Osteocyte (in vitro differentiated cells): ENCODE measurements around the gene WDR59. TPM values are rescaled to one million over a fixed set of nuclear protein-coding genes. Genes with fewer than 3 reads are reported as not detected.

ENCODE experiments used
- DNase-seq: peaks from one replicate; pipeline ENCODE4 v3.0.0; 2021; ENCODE audit warnings: mixed read lengths; ENCODE audit not compliant: unreplicated experiment; ENCODE audit errors: extremely low spot score
- H3K27ac Mint-ChIP-seq: one replicate; pipeline ENCODE4 v1.8.0; 2021; ENCODE audit warnings: mild to moderate bottlenecking, mixed read lengths; ENCODE audit not compliant: unreplicated experiment
- H3K27me3 Mint-ChIP-seq: one replicate; pipeline ENCODE4 v1.8.0; 2021; ENCODE audit warnings: mixed read lengths; ENCODE audit not compliant: unreplicated experiment
- H3K36me3 Mint-ChIP-seq: one replicate; pipeline ENCODE4 v1.8.0; 2021; ENCODE audit warnings: mixed read lengths; ENCODE audit not compliant: unreplicated experiment
- H3K4me1 Mint-ChIP-seq: one replicate; pipeline ENCODE4 v1.8.0; 2021; ENCODE audit warnings: mixed read lengths; ENCODE audit not compliant: unreplicated experiment
- H3K4me3 Mint-ChIP-seq: one replicate; pipeline ENCODE4 v1.8.0; 2021; ENCODE audit warnings: mild to moderate bottlenecking, moderate library complexity, mixed read lengths; ENCODE audit not compliant: unreplicated experiment
- H3K9me3 Mint-ChIP-seq: one replicate; pipeline ENCODE4 v1.8.0; 2021; ENCODE audit warnings: mixed read lengths; ENCODE audit not compliant: unreplicated experiment
- total RNA-seq: library from RNA; stranded (reverse); gene quantifications from 2 replicates; pipeline ENCODE4 v1.2.1, GENCODE V29; 2021
- TF ChIP-seq, protein P1 (sequence below): fragments of 200-600 bp; sonication (generic); IDR thresholded peaks from 2 replicates; pipeline ENCODE4 v1.5.0; 2021; ENCODE audit warnings: antibody characterized with exemption, mild to moderate bottlenecking, moderate library complexity

WDR59 gene
- total RNA-seq, 1 donor from 2014 or later: 63.3 TPM

DNA sequence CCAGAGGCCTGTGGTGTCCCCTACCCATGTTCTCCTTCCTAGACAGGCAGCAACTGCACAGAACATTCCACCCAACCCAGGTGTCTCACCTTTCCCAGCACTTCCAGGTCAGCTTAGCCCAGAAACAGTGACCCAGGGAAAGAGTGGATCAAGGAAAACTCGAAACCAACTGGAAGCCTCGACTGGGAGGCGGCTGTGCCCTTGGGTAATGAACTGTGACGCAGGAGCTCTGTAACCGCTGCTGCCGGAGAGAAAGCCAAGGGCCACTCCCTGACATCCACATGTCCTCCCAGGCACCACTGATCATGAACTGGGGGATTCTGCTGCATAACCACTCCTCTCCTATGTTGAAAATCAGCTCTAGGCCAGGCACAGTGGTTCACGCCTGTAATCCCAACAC is 34.4 kb downstream of the WDR59 start:
- TF ChIP-seq, protein P1, sequence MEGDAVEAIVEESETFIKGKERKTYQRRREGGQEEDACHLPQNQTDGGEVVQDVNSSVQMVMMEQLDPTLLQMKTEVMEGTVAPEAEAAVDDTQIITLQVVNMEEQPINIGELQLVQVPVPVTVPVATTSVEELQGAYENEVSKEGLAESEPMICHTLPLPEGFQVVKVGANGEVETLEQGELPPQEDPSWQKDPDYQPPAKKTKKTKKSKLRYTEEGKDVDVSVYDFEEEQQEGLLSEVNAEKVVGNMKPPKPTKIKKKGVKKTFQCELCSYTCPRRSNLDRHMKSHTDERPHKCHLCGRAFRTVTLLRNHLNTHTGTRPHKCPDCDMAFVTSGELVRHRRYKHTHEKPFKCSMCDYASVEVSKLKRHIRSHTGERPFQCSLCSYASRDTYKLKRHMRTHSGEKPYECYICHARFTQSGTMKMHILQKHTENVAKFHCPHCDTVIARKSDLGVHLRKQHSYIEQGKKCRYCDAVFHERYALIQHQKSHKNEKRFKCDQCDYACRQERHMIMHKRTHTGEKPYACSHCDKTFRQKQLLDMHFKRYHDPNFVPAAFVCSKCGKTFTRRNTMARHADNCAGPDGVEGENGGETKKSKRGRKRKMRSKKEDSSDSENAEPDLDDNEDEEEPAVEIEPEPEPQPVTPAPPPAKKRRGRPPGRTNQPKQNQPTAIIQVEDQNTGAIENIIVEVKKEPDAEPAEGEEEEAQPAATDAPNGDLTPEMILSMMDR: no peak
- H3K4me3 Mint-ChIP-seq: no peak overlapping the region

DNA sequence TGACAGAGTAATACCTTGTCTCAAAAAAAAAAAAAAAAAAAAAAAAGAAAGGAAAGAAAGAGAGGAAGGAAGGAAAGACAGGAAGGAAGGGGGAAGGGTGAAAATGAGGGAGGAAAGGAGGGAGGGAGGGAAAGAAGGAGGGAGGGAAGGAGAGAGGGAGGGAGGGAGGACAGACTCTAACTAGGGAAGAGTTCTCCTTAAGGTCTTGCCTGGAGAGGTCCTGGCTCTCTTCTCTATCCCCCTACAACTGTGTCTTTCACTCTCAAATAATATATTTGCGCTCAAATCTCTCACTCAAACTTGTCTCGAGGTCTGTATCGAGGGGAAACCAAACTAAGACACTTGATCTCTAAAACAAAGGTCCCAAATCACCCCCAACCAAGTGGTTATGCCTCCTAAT is 35.6 kb downstream of the WDR59 start:
- Mint-ChIP-seq H3K4me3 (no peak overlapping the region), H3K9me3 (no peaks in the 10 kb centered on the region), H3K36me3 (peaks cover 37% of the 10 kb centered on the region), H3K27ac (no peak overlapping the region), H3K27me3 (no peaks in the 10 kb centered on the region), H3K4me1 (no peaks in the 10 kb centered on the region)
- DNase-seq: no peak
- TF ChIP-seq, protein P1: no peak

More for the DNA sequence above, 34.4 kb downstream of the WDR59 start:
- no peak overlapping the region for H3K27ac Mint-ChIP-seq
- peaks cover 42% of the 10 kb centered on the region for H3K36me3 Mint-ChIP-seq
- H3K27me3 Mint-ChIP-seq: no peaks in the 10 kb centered on the region
- DNase-seq: no peak
- H3K9me3 Mint-ChIP-seq: no peaks in the 10 kb centered on the region
- H3K4me1 Mint-ChIP-seq: no peaks in the 10 kb centered on the region

DNA sequence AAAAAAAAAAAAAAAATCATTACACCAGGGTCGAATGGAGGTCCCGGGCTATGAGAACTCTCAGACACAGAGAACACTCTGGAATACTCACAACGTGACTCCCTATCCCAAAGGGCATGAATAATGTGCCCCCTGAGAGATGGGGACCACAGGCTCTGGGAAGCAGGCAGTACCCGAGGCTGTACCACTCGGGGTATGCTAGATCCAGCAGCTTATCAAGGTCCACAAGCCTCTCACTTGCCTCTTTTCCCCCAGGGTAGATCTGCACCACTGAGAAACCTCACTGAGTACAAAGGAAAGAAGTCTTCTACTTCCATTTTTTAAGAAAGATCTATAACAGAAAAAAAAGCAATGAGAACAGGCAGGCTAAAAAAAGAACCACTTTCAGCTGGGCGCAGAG is 40.5 kb downstream of the WDR59 start:
- no peaks in the 10 kb centered on the region for H3K9me3 Mint-ChIP-seq
- DNase-seq: no peak
- H3K36me3 Mint-ChIP-seq: peaks cover 44% of the 10 kb centered on the region
- H3K4me1 Mint-ChIP-seq: no peaks in the 10 kb centered on the region
- TF ChIP-seq, protein P1: no peak
- no peak overlapping the region for H3K27ac Mint-ChIP-seq
- no peaks in the 10 kb centered on the region for H3K27me3 Mint-ChIP-seq
- H3K4me3 Mint-ChIP-seq: no peak overlapping the region

DNA sequence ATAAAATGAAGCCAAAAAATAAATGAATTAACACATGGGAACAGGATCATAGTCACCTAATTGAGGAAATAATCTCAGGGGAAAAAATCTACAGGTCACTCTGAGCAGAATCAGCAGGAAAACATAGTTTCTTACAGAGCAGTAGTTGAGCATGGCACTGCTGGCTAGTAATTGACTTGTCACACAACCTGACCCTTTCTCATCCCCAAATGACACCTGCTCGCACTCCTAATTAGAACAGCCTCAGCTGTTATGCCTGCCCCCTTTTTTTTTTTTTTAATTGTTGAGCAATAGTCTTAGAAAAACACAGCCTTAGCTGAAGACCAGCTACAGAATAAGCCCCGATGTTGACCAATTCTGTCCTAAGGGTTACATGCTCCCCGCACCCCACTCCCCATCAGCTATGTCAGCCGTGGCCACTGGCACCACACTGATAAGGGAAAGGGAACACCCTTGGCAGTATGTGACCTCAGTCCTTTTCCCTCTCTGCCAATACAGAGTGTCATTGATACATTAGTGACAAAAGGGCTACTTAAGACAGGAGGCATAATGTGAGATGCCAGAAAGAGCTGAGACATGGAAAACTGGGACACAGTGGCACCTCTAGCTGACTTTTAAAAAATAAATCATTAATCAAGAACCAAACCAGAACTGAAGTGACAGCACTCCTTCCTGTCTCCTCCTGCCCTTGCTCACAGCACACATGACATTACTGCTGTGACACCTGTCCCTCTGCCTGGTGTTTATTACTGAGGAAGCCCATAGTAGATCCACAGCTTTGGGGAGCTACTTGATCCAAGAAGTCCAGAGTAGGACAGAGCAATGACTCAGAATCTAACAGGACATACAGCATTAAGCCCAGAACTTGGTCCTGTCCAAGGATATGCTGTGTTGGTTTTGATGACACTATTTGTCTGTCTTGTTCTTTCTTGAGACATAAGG is 41.7 kb downstream of the WDR59 start:
- Mint-ChIP-seq H3K4me1 (no peaks in the 10 kb centered on the region), H3K4me3 (no peak overlapping the region), H3K9me3 (no peaks in the 10 kb centered on the region), H3K27me3 (no peaks in the 10 kb centered on the region), H3K27ac (no peak overlapping the region), H3K36me3 (peaks cover 48% of the 10 kb centered on the region)
- TF ChIP-seq, protein P1: no peak
- DNase-seq: no peak

DNA sequence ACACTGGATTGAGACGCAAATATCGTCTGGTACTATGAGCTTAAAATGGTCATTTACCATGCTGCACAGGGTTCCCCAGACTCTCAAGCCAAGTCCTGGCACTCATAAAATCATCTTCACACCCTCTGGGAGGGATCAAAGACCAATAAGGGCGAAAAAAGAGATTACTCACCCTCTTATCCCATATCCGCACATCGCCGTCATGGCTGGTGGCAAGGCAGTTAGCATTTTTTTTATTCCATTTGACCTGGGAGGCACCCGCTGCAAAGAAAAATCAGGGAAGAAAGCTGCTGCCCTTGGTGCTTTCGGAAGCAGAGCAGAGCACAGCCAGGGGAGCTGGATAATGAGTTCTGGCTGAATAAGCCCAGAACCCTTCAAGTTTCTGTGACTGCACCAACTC is 42.4 kb downstream of the WDR59 start:
- TF ChIP-seq, protein P1: no peak
- no peaks in the 10 kb centered on the region for H3K4me1 Mint-ChIP-seq
- H3K27me3 Mint-ChIP-seq: no peaks in the 10 kb centered on the region
- H3K27ac Mint-ChIP-seq: no peak overlapping the region
- no peak for DNase-seq
- H3K36me3 Mint-ChIP-seq: peaks cover 50% of the 10 kb centered on the region
- no peaks in the 10 kb centered on the region for H3K9me3 Mint-ChIP-seq
- H3K4me3 Mint-ChIP-seq: no peak overlapping the region
